Tibial nerve (tissue), 4 donors: Measurements from ENCODE around the gene ABCA7.

Source experiments
- CTCF ChIP-seq, 5 experiments: fragments of 200-600 bp in 3 of 5; fragments of 450-650 bp in 2 of 5; sonication (generic) in 3 of 5; IDR thresholded peaks; one replicate each; pipeline ENCODE4 v1.5.1; 2016 to 2019; ENCODE audit warnings: antibody characterized with exemption in 5 of 5, mild to moderate bottlenecking in 3 of 5, moderate library complexity in 2 of 5
- EP300 ChIP-seq, 2 donors: sonication (generic); formaldehyde crosslinking; IDR thresholded peaks; one replicate each; pipeline ENCODE4 v1.6.1; 2017; ENCODE audit warnings: antibody characterized with exemption in 2 of 2, mild to moderate bottlenecking in 1 of 2
- POLR2A ChIP-seq, 2 donors: fragments of 450-650 bp; IDR thresholded peaks; one replicate each; pipeline ENCODE4 v1.6.1; 2017; ENCODE audit warnings: antibody characterized with exemption in 2 of 2, mild to moderate bottlenecking in 2 of 2, moderate library complexity in 2 of 2

- no peak for TF ChIP-seq CTCF (IDR thresholded peaks at IDR 0.05)
- TF ChIP-seq POLR2A (IDR thresholded peaks at IDR 0.05): no peak
- TF ChIP-seq EP300 (IDR thresholded peaks at IDR 0.05): no peak
Observed at GRCh38 chr19:1093811-1094553, 54.1 kb downstream of the ABCA7 start.
